Measurements from ENCODE around the gene PRR15L. TPM values are rescaled to one million over a fixed set of nuclear protein-coding genes. Genes with fewer than 3 reads are reported as not detected.

The PRR15L gene
- polyA plus RNA-seq, 4 donors, result 17.4 to 23.6 (median 22.0) TPM

DNA sequence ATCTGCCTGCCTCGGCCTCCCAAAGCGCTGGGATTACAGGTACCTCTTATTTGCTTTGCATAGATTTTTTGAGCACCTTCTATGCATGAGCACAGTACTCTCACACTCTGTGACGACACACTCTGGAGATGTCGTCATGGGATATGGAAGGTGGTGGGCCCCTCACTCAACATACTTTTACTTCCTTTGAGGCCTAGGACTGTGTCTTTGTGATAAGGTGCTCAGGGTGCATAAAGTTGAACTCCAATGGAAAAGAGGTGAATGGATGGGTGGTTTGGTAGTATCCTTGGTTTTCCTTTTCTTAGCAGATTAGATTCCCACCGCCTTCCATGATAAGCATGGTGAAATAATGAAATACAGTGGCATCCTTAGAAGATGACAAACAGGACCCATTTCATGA is 7.2 kb upstream of the PRR15L start:
- no peak for DNase-seq (ENCODE audit: low read depth in 4 of 4, low spot score in 3 of 4)

- DNase-seq (ENCODE audit: low read depth in 4 of 4, low spot score in 3 of 4), result no peak
Observed at GRCh38 chr17:47962901-47963300, 5.2 kb upstream of the PRR15L start.

- no peak for DNase-seq (ENCODE audit: low read depth in 4 of 4, low spot score in 3 of 4)
Observed at GRCh38 chr17:47961406-47961805, 3.7 kb upstream of the PRR15L start.

- no peak for DNase-seq (ENCODE audit: low read depth in 4 of 4, low spot score in 3 of 4)
Observed at GRCh38 chr17:47959825-47960655, 2.4 kb upstream of the PRR15L start.

DNA sequence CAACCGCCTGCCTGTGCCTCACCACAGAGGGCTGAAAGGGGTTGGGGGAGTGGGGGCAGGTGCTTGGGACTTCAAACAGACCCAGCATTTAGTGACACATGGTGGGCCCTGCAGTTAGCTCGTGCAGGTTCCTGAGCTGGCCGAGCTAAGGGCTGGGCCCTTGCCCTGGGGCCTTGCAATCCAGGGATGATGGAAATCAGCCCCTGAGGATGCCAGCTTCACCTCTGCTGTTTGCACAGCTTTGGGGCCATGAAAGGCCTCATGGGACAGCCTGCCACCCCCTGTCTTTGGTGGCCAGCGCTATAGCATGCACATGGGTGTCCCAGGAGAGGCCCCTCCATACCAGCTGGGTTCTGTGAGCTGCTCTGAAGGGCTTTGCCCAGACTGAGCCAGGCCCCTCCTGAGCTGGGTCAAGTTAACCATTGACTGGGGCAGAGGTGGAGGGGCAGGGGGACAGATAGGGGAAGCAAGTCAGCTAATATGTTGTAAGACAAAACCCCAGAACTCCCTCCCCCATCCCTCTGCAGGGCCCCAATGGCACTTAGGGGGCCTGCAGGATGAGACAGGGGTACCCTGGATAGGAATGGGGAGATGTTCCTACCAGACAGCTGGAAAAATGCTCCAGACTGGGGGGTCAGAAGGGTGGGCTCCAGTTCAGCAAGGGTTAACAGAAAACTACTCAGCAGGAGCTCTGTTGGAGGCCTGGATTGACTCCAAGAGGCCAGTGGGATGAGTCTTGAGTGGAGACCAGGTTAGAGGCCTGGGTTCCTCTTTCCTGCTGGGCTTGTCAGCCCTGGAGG is 692 bp downstream of the PRR15L start:
- no peak for DNase-seq (ENCODE audit: low read depth in 4 of 4, low spot score in 3 of 4)

DNA sequence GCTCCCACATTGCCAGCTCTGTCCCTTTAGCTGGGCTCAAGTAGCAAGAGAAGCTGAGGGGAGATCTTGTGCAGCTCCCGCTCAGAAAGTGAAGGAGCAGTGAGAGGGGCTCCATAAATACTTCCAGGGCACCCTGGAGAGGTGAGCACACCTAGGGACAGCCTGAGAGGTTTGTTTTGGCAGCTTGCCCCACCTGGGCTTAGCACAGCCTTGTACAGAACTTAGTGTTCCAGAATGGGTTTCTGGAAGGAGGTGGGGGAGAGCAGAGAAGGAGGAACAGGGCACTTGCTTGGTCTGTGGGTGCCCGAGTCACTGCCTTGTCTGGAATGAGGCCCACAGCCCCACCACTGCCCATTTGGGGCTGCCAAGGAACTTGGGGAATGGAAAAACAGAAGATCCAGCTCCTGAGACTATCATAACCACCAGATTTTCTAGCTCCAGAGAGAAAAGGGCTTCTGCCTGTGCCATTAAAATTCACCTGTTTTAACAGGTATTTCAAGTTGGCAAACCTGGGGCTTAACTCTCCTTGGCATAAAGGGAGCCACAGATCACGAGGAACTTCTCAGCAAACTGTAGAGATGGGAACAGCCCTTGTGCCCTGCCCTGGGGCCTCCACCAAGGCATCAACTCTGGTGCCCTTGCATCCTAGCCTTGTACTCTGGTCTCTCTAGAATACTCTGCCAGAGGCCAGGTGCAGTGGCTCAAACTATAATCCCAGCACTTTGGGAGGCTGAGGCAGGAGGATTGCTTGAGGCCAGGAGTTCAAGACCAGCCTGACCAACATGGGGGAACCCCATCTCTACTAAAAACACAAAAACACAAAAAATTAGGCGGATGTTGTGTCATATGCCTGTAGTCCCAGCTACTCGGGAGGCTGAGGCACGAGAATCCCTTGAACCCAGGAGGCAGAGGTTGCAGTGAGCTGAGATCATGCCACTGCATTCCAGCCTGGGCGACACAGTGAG is 1.9 kb downstream of the PRR15L start:
- no peak for DNase-seq (ENCODE audit: low read depth in 4 of 4, low spot score in 3 of 4)

DNA sequence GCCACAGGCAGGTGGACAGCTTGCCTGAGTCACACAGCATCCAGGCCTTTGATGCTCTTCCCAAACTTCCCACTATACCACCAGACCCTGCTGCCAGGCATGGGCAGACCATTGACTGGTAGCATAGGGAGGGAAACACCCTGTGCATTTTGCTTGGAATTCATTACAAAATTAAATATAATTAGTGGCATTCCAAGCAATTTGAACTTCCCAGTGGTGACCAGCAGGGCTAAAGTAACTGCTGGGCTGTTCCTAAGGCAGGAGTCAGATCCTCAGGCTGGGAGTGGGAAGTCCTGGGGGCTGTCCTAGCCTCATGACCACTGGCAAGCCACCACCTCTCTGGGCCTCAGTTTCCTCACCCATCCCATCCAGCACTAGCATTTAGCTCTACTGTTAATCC is 3.8 kb downstream of the PRR15L start:
- no peak for DNase-seq (ENCODE audit: low read depth in 4 of 4, low spot score in 3 of 4)

- DNase-seq (ENCODE audit: low read depth in 4 of 4, low spot score in 3 of 4), result no peak
Observed at GRCh38 chr17:47952171-47953021, 5.3 kb downstream of the PRR15L start.

- DNase-seq (ENCODE audit: low read depth in 4 of 4, low spot score in 3 of 4), result no peak
Observed at GRCh38 chr17:47950448-47950847, 7.2 kb downstream of the PRR15L start.

DNA sequence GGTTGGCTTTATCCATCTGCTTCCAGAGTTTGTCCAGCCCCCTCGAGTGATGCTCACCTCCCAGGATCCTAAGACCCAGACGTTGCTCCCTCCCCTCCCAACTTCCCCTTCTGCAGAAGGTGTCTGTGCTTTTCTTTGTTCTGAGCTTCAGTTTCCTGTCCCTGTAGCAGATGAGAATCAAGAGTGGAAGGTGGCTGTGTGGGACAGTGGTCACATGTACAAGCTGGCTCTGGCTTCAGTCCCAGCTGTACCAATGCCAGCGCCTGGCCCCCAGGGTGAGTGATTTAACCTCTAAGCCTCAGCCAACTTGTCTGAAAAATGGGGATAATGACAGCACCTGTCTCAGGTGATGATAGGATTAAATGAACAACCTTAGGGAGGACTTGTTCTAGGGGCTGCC is 7.7 kb downstream of the PRR15L start:
- no peak for DNase-seq (ENCODE audit: low read depth in 4 of 4, low spot score in 3 of 4)

- DNase-seq (ENCODE audit: low read depth in 4 of 4, low spot score in 3 of 4), result peak in 2 of 4 donors; percentile 75 to 77
Observed at GRCh38 chr17:47949197-47949759, 8.4 kb downstream of the PRR15L start.

DNA sequence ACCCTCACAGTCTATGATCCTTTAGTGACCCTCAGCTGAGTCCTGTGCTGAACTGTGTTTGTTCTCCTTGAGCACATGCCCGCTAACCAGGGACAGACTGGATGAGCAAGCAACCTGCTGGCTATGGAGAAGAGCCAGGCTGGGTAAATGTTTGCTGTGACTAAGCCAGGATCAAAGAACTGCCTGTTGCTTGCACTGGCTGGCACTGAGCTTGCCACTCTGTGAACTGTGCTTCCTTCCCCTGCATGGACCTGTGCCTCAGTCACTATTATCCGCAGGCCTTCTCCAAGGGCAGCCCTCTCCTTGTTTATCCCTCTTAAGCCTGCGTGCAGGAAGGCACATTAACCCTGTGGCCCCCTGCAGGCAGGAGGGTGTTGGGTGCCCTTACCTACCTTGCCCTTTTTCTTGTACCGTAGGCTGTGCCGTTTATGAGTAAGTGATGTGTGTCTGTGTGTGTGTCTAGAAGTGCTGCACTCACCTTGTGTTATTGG is 8.9 kb downstream of the PRR15L start:
- no peak for DNase-seq (ENCODE audit: low read depth in 4 of 4, low spot score in 3 of 4)

GRCh38 chr17:47946929-47947397 is 10.7 kb downstream of the PRR15L start:
- no peak for DNase-seq (ENCODE audit: low read depth in 4 of 4, low spot score in 3 of 4)

DNA sequence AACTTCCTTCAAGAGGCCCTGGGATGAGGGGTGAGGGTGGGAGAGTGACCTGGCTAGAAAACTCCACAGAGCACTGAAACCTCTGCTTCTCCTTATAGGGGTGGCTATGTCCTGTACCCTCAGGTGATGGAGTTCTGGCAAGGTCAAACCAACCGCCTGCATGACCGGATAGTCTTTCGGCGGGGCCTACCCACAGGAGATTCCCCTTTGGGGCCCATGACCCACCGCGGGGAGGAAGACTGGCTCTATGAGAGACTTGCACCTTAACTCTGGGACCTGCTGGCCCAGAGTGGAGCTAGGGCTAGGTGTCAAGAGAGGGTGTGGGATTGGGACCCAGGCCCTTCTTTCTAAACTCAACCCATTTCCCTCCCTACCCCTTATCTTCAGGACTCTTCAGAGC is 11.2 kb downstream of the PRR15L start:
- DNase-seq (ENCODE audit: low read depth in 4 of 4, low spot score in 3 of 4), result no peak

DNA sequence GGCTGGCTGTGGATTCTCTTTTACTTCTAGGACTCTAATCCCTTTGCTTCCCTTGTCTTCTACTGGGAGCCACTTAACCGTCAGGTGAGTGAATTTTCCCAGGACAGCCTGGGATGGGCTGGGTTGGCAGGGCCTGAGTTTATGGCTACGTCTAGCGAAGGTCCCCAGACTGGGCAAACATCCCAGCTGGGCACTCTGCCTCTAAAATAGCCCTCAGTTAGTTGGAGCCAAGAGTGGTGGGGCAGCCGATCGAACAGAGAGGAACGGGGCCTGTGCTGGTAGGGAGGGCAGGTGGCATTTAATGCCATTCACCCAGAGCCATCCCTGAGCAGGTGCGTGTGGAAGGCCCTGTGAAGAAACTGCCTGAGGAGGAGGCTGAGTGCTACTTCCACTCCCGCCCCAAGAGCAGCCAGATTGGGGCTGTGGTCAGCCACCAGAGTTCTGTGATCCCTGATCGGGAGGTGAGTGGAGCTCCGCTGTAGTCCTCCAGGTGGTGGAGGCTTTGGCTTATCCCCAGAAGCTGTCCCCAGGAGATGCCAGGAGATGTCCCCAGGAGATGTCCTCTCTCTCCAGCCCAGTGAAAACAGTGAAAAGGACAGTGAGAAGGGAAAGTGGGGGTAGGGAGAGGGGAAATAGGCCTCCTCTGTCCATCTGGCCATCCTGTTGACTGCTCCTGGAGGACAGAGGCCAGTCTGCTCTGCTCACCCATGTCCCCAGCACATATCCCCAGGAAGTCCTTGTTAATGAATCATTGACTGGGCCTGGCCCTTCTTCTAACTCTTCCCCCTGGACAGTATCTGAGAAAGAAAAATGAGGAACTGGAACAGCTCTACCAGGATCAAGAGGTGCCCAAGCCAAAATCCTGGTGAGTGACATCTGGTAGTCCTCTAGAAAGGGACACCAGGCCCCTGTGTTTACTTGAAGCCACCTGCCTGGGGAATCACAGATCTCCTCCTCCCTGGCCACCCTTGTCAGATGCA is 11.9 kb downstream of the PRR15L start:
- no peak for DNase-seq (ENCODE audit: low read depth in 4 of 4, low spot score in 3 of 4)

DNA sequence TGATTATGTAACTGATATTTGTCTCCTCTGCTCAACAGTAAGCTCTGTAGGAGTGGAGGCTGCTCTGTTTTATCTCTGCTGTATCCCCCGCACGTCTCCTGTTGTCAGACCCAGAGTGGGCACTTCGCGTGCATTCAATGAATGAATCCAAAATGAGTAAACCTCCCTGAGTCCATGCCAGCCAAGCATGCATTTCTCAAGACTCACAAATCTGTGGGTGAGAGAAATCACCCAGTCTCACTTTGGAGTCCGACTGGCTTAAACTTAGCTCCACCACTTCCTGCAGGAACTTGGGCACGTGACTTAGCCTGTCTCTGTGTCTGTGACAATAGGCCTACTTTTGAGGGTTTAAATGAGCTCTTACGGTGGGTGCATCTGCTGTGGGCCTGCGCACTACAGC is 12.6 kb downstream of the PRR15L start:
- DNase-seq (ENCODE audit: low read depth in 4 of 4, low spot score in 3 of 4), result no peak

DNA sequence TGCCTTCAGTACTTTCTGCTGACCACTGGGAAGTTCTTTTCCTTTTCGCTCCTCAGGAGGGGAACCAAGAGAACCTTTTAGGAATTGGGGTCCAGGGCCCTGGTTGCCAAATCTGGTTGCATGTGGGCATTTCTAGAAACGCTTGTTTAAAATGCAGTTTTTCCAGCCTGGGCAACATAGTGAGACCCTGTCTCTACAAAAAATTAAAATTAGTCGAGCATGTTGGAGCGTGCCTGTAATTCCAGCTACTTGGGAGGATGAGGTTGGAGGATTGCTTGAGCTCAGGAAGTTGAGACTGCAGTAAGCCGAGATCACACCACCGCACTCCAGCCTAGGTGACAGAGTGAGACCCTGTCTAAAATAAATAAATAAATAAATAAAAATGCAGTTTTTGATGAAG is 15.1 kb downstream of the PRR15L start:
- no peak for DNase-seq (ENCODE audit: low read depth in 4 of 4, low spot score in 3 of 4)

DNA sequence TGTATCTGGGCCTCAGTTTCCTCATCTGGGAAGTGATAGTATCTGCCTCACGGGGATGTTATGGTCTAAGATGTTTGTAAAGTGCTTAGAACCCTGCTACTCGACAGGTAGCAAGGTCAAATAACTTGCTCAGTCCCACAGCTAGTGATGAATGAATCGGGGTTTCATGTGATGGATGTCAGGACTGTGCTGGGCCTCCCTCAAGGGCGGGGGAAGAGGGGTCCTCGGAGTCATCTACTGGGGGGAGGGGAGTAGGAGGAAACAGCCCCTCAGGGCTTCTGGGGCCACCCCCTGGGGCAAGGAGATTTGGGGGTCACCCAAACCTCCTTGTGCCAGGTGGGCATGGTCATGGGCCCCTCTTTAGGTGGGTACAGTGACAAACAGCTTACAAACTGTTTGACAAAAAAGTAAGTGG is 15.6 kb downstream of the PRR15L start:
- DNase-seq (ENCODE audit: low read depth in 4 of 4, low spot score in 3 of 4), result no peak
